ENCODE data around the gene GSTM2. TPM values are rescaled to one million over a fixed set of nuclear protein-coding genes. Genes with fewer than 3 reads are reported as not detected.

GSTM2 gene
- total and polyA plus RNA-seq, 11 donors: 20.5 to 101 (median 62.3) TPM

GRCh38 chr1:109624201-109625010 lies 43.5 kb upstream of the GSTM2 start:
- peaks cover 0 to 37% (median 28%) of the 10 kb centered on the region in 9 donors for H3K36me3 ChIP-seq
- H3K4me3 ChIP-seq: no peak overlapping the region
- H3K4me1 ChIP-seq: peaks cover 0 to 51% (median 28%) of the 10 kb centered on the region in 12 donors
- H3K9me3 ChIP-seq: no peaks in the 10 kb centered on the region
- WGBS, 4 donors: 63 to 80% (median 77%) methylated on average over 4 to 17 of the region's 17 CpGs
- intact Hi-C loops (cut with DNase I): loop anchor here in 3 of 10 donors (5.0 kb wide), 1 partner anchor 77 kb away; the partner anchor contains the start of gene GNAI3 (in 3 of the 3)
- ATAC-seq: no peak
- peak in 1 of 5 donors; percentile 55 for DNase-seq
- H3K27me3 ChIP-seq: no peaks in the 10 kb centered on the region
- peak overlapping the region in 1 of 12 donors; percentile 52 for H3K27ac ChIP-seq
- TF ChIP-seq CTCF (IDR thresholded peaks at IDR 0.05) (no peak), POLR2A (IDR thresholded peaks at IDR 0.05) (no peak)

GRCh38 chr1:109625176-109625575 lies 42.7 kb upstream of the GSTM2 start:
- Histone ChIP-seq H3K27ac (no peak overlapping the region), H3K27me3 (no peaks in the 10 kb centered on the region), H3K9me3 (no peaks in the 10 kb centered on the region), H3K4me3 (no peak overlapping the region), H3K36me3 (peaks cover 0 to 45% (median 31%) of the 10 kb centered on the region in 9 donors), H3K4me1 (peaks cover 0 to 47% (median 24%) of the 10 kb centered on the region in 12 donors)
- no peak for TF ChIP-seq CTCF (IDR thresholded peaks at IDR 0.05)
- no peak for TF ChIP-seq POLR2A (IDR thresholded peaks at IDR 0.05)
- 87 to 94% (median 91%) methylated on average over 12 to 16 of the region's 16 CpGs for WGBS, 4 donors
- no peak for ATAC-seq
- intact Hi-C loops (cut with DNase I): loop anchor here in 2 of 10 donors (5.0 kb wide), 1 partner anchor 78 kb away; the partner anchor contains the start of gene GNAI3 (in 2 of the 2)
- peak in 1 of 5 donors; percentile 55 for DNase-seq

GRCh38 chr1:109625601-109626560 lies 42.0 kb upstream of the GSTM2 start:
- Histone ChIP-seq H3K27me3 (no peaks in the 10 kb centered on the region), H3K4me1 (peaks cover 0 to 47% (median 22%) of the 10 kb centered on the region in 12 donors), H3K9me3 (no peaks in the 10 kb centered on the region), H3K36me3 (peaks cover 0 to 49% (median 35%) of the 10 kb centered on the region in 9 donors), H3K27ac (no peak overlapping the region), H3K4me3 (no peak overlapping the region)
- TF ChIP-seq POLR2A (IDR thresholded peaks at IDR 0.05) (no peak), CTCF (IDR thresholded peaks at IDR 0.05) (no peak)
- 78 to 85% (median 80%) methylated on average over 31 to 32 of the region's 32 CpGs for WGBS, 4 donors
- ATAC-seq (no peak), DNase-seq (peak in 1 of 5 donors; percentile 54)
- intact Hi-C loops (cut with DNase I): loop anchor here in 2 of 10 donors (5.0 kb wide), 1 partner anchor 79 kb away; the partner anchor contains the start of gene GNAI3 (in 2 of the 2)

All from heart left ventricle (tissue), 16 donors.